Measurements from ENCODE around the gene PIPOX. TPM values are rescaled to one million over a fixed set of nuclear protein-coding genes. Genes with fewer than 3 reads are reported as not detected.

PIPOX gene
- total RNA-seq, 4 donors from 2014 or later: 0.98 to 4.3 (median 1.5) TPM

GRCh38 chr17:29002811-29003210 is 40.1 kb upstream of the PIPOX start:
- TF ChIP-seq CTCF (IDR thresholded peaks at IDR 0.05; ENCODE audit: low read depth): no peak

- TF ChIP-seq CTCF (IDR thresholded peaks at IDR 0.05; ENCODE audit: low read depth): no peak
Measured at GRCh38 chr17:29003289-29003688, 39.7 kb upstream of the PIPOX start.

- no peak for TF ChIP-seq CTCF (IDR thresholded peaks at IDR 0.05; ENCODE audit: low read depth)
Measured at GRCh38 chr17:29004081-29004692, 38.8 kb upstream of the PIPOX start.

- TF ChIP-seq CTCF (IDR thresholded peaks at IDR 0.05; ENCODE audit: low read depth): no peak
Measured at GRCh38 chr17:29005936-29006511, 36.9 kb upstream of the PIPOX start, which contains the start of gene SEZ6. Gene SEZ6, minus strand, starts transcription at chr17:29006033. Its CDS starts 164 bp downstream, at chr17:29005869.

GRCh38 chr17:29007456-29007855 is 35.5 kb upstream of the PIPOX start:
- TF ChIP-seq CTCF (IDR thresholded peaks at IDR 0.05; ENCODE audit: low read depth): no peak

GRCh38 chr17:29007860-29008455 is 35.0 kb upstream of the PIPOX start:
- no peak for TF ChIP-seq CTCF (IDR thresholded peaks at IDR 0.05; ENCODE audit: low read depth)

GRCh38 chr17:29008591-29008990 is 34.4 kb upstream of the PIPOX start:
- TF ChIP-seq CTCF (IDR thresholded peaks at IDR 0.05; ENCODE audit: low read depth): no peak
